Keratinocyte (primary cell): ENCODE results near the gene NREP. TPM values are rescaled to one million over a fixed set of nuclear protein-coding genes. Genes with fewer than 3 reads are reported as not detected.

Experiments
- DNase-seq: peaks from one replicate; pipeline ENCODE4 v3.0.0-alpha.2; 2011; ENCODE audit warnings: low read depth, missing footprints, low spot score
- FAIRE-seq: peaks from 2 replicates; lab custom pipeline; 2011; peaks lifted over from hg19 to GRCh38; lab: Jason Lieb, UNC
- H2AFZ ChIP-seq: 2 replicates; pipeline ENCODE4 v1.6.0; 2012; ENCODE audit warnings: low read length, control low read depth, inconsistent platforms; ENCODE audit not compliant: control insufficient read depth
- H3K27ac ChIP-seq: 2 replicates; pipeline ENCODE4 v1.5.1; 2011; ENCODE audit warnings: low read length; ENCODE audit not compliant: control insufficient read depth, insufficient read depth
- H3K27me3 ChIP-seq: 3 replicates; pipeline ENCODE4 v1.6.0; 2011; ENCODE audit warnings: low read length; ENCODE audit not compliant: control insufficient read depth, insufficient read depth; ENCODE audit errors: extremely low read depth
- H3K36me3 ChIP-seq, 2 experiments: 2 replicates in 1 of 2; 3 replicates in 1 of 2; pipeline ENCODE4 v1.5.1; 2011; ENCODE audit warnings: low read length in 2 of 2, mild to moderate bottlenecking in 1 of 2; ENCODE audit not compliant: control insufficient read depth in 2 of 2, insufficient read depth in 2 of 2; ENCODE audit errors: extremely low read depth in 1 of 2
- H3K4me1 ChIP-seq: 3 replicates; pipeline ENCODE4 v1.5.1; 2011; ENCODE audit warnings: low read length; ENCODE audit not compliant: control insufficient read depth, insufficient read depth; ENCODE audit errors: extremely low read depth
- H3K4me2 ChIP-seq: 3 replicates; pipeline ENCODE4 v1.6.0; 2011; ENCODE audit warnings: low read depth, low read length; ENCODE audit not compliant: control insufficient read depth, insufficient read depth; ENCODE audit errors: extremely low read depth
- H3K4me3 ChIP-seq, 3 experiments: fragments of 200-600 bp in 1 of 3; sonication (generic) in 1 of 3; 2 replicates in 2 of 3; 3 replicates in 1 of 3; pipeline ENCODE4 v1.5.1; 2011 to 2016; ENCODE audit warnings: low read length in 3 of 3, mild to moderate bottlenecking in 3 of 3, control low read depth in 2 of 3, inconsistent platforms in 1 of 3, low read depth in 1 of 3, mixed read lengths in 1 of 3, mixed run types in 1 of 3, moderate library complexity in 1 of 3; ENCODE audit not compliant: control insufficient read depth in 2 of 3, insufficient read depth in 2 of 3; ENCODE audit errors: extremely low read depth in 1 of 3
- H3K79me2 ChIP-seq: 2 replicates; pipeline ENCODE4 v1.6.0; 2012; ENCODE audit warnings: low read length; ENCODE audit not compliant: control insufficient read depth, insufficient read depth
- H3K9ac ChIP-seq: 3 replicates; pipeline ENCODE4 v1.6.0; 2011; ENCODE audit warnings: low read length; ENCODE audit not compliant: control insufficient read depth, insufficient read depth; ENCODE audit errors: extremely low read depth
- H3K9me1 ChIP-seq: 3 replicates; pipeline ENCODE4 v1.6.0; 2011; ENCODE audit warnings: low read length; ENCODE audit not compliant: control insufficient read depth, insufficient read depth; ENCODE audit errors: extremely low read depth
- H3K9me3 ChIP-seq: 2 replicates; pipeline ENCODE4 v1.5.1; 2012; ENCODE audit warnings: low read depth, low read length; ENCODE audit not compliant: control insufficient read depth
- H4K20me1 ChIP-seq: 3 replicates; pipeline ENCODE4 v1.6.0; 2011; ENCODE audit warnings: low read length; ENCODE audit not compliant: control insufficient read depth, insufficient read depth; ENCODE audit errors: extremely low read depth
- CTCF ChIP-seq, 3 experiments: IDR thresholded peaks in 1 of 3; conservative IDR thresholded peaks in 1 of 3; optimal IDR thresholded peaks in 1 of 3; 2 replicates in 2 of 3; 3 replicates in 1 of 3; pipeline versions ENCODE3 to v1.5.1; 2011; ENCODE audit warnings: low read length in 3 of 3, mild to moderate bottlenecking in 3 of 3, moderate library complexity in 2 of 3, control low read depth in 1 of 3, inconsistent platforms in 1 of 3; ENCODE audit not compliant: insufficient read depth in 2 of 3; ENCODE audit errors: extremely low read depth in 1 of 3
- EZH2 ChIP-seq: IDR thresholded peaks from one replicate; pipeline ENCODE4 v1.6.1; 2012; ENCODE audit warnings: inconsistent platforms, mild to moderate bottlenecking, low read length, moderate library complexity
- dilution Hi-C: fragments of 300-500 bp; cut with MboI; formaldehyde crosslinking; loops from one replicate; pipeline ENCODE4 v1.7.0; 2020; ENCODE audit warnings: low sequenced_read_pairs; ENCODE audit not compliant: extremely low pct_ligation_motif_present
- polyA plus RNA-seq, 5 experiments: library from polyadenylated mRNA; depleted of rRNA in 3 of 5; stranded (reverse) in 3 of 5; stranded (forward) in 1 of 5; unstranded in 1 of 5; fragments of >200 nt; gene quantifications; 1 replicate in 1 of 5; 2 replicates in 3 of 5; 3 replicates in 1 of 5; pipeline versions ENCODE4 v1.2.1 to v1.2.3, GENCODE V29; 2011 to 2012; ENCODE audit warnings: missing spikeins in 2 of 5, low read depth in 1 of 5, low replicate concordance in 1 of 5

The NREP gene
- polyA plus RNA-seq, 1 donor (not counting 4 experiments of a cell fraction or from before 2014, with no cell fraction given): 9.1 TPM

- no peaks in the 10 kb centered on the region for H3K9me3 ChIP-seq
- no peak for TF ChIP-seq EZH2
- TF ChIP-seq CTCF (optimal IDR thresholded peaks at IDR 0.05 in 1 of 3, IDR thresholded peaks at IDR 0.05 in 1 of 3, conservative IDR thresholded peaks at IDR 0.05 in 1 of 3; ENCODE audit: extremely low read depth in 1 of 3, insufficient read depth in 2 of 3, low read length in 3 of 3): no peak
- H3K36me3 ChIP-seq: no peaks in the 10 kb centered on the region
- H3K27me3 ChIP-seq: no peaks in the 10 kb centered on the region
- no peak overlapping the region for H3K4me3 ChIP-seq
- dilution Hi-C loops: no loop called here
- no peak overlapping the region for H3K4me2 ChIP-seq
- no peak overlapping the region for H3K9ac ChIP-seq
- no peak overlapping the region for H2AFZ ChIP-seq
- no peaks in the 10 kb centered on the region for H3K79me2 ChIP-seq
- H3K9me1 ChIP-seq: no peaks in the 10 kb centered on the region
- no peak overlapping the region for H3K27ac ChIP-seq
- FAIRE-seq (no peak), DNase-seq (no peak)
- H4K20me1 ChIP-seq: no peaks in the 10 kb centered on the region
- H3K4me1 ChIP-seq: no peaks in the 10 kb centered on the region
Measured at GRCh38 chr5:111735583-111736270, 21.3 kb downstream of the NREP start.

DNA sequence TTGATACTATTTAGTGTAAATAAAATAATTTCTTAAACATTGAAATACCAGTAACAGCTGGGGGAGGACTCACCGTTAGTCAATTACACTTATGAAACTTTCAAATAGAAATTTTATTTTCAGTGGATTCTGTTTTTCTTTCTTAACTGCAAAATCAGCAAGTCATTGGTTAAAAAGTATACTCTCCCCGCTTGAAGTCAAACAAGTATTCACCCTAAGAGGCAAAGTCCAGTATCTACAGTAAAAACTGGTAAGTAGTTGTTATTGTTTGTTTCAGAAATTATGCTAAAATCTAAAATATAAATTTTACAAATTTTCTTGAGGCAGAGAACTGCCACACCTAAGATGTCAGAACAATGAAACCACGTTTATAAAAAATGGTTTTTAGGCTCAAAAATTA lies 22.4 kb downstream of the NREP start:
- dilution Hi-C loops: no loop called here
- no peak overlapping the region for H2AFZ ChIP-seq
- no peak overlapping the region for H3K27ac ChIP-seq
- H3K9ac ChIP-seq: no peak overlapping the region
- H3K4me3 ChIP-seq: no peak overlapping the region
- no peaks in the 10 kb centered on the region for H3K27me3 ChIP-seq
- H3K79me2 ChIP-seq: no peaks in the 10 kb centered on the region
- no peaks in the 10 kb centered on the region for H3K9me3 ChIP-seq
- H3K4me2 ChIP-seq: no peak overlapping the region
- TF ChIP-seq EZH2 (no peak), CTCF (optimal IDR thresholded peaks at IDR 0.05 in 1 of 3, IDR thresholded peaks at IDR 0.05 in 1 of 3, conservative IDR thresholded peaks at IDR 0.05 in 1 of 3; ENCODE audit: extremely low read depth in 1 of 3, insufficient read depth in 2 of 3, low read length in 3 of 3) (no peak)
- H3K4me1 ChIP-seq: no peaks in the 10 kb centered on the region
- H4K20me1 ChIP-seq: no peaks in the 10 kb centered on the region
- FAIRE-seq: no peak
- no peaks in the 10 kb centered on the region for H3K9me1 ChIP-seq
- no peak for DNase-seq
- H3K36me3 ChIP-seq: no peaks in the 10 kb centered on the region
